Esophagus muscularis mucosa (tissue), 4 donors: Measurements from ENCODE around the gene DTYMK. TPM values are rescaled to one million over a fixed set of nuclear protein-coding genes. Genes with fewer than 3 reads are reported as not detected.

Experiments
- DNase-seq: peaks from one replicate; pipeline ENCODE4 v3.0.0-alpha.2; 2017; ENCODE audit errors: extremely low spot score
- H3K27ac ChIP-seq, 4 donors: fragments of 200-600 bp; sonication (generic); replicated peaks in 1 of 4; 1 replicate in 3 of 4; 2 replicates in 1 of 4; pipeline ENCODE4 v1.5.1; 2016 to 2019; ENCODE audit warnings: mild to moderate bottlenecking in 1 of 4
- H3K27me3 ChIP-seq, 4 donors: fragments of 200-600 bp; sonication (generic); one replicate each; pipeline versions ENCODE4 v1.5.1 to v1.6.0; 2016 to 2019
- H3K36me3 ChIP-seq, 4 donors: fragments of 200-600 bp; sonication (generic); one replicate each; pipeline ENCODE4 v1.5.1; 2016 to 2019
- H3K4me1 ChIP-seq, 4 donors: fragments of 200-600 bp; sonication (generic); one replicate each; pipeline ENCODE4 v1.5.1; 2016 to 2019
- H3K4me3 ChIP-seq, 4 donors: fragments of 200-600 bp; sonication (generic); 1 replicate in 2 of 4; 2 replicates in 2 of 4; pipeline ENCODE4 v1.5.1; 2016 to 2019; ENCODE audit warnings: mild to moderate bottlenecking in 4 of 4, moderate library complexity in 1 of 4
- H3K9me3 ChIP-seq, 4 donors: fragments of 200-600 bp; sonication (generic); 1 replicate in 3 of 4; 2 replicates in 1 of 4; pipeline ENCODE4 v1.5.1; 2016 to 2019
- EP300 ChIP-seq: sonication (generic); formaldehyde crosslinking; IDR thresholded peaks from one replicate; pipeline ENCODE4 v1.6.1; 2017; ENCODE audit warnings: antibody characterized with exemption
- POLR2A ChIP-seq: fragments of 450-650 bp; IDR thresholded peaks from one replicate; pipeline ENCODE4 v1.6.1; 2017; ENCODE audit warnings: antibody characterized with exemption, moderate library complexity, mild to moderate bottlenecking, low read depth
- POLR2AphosphoS5 ChIP-seq, 2 donors: sonication (generic); formaldehyde crosslinking; IDR thresholded peaks; one replicate each; pipeline ENCODE4 v1.6.1; 2017; ENCODE audit warnings: antibody characterized with exemption in 2 of 2
- WGBS: methylation state at CpG from one replicate; pipeline ENCODE4 v1.1.5; 2018; 5-methylcytosine and 5-hydroxymethylcytosine counted together
- intact Hi-C: fragments of 100-400 bp; cut with DNase I; formaldehyde crosslinking; loops from one replicate; pipeline ENCODE4 v1.15.1; 2023
- total RNA-seq, 4 donors: library from RNA; depleted of rRNA; stranded (reverse); fragments of >200 nt; gene quantifications; one replicate each; pipeline versions ENCODE4 v1.1.0 to v1.2.1, GENCODE V29; 2016
- TF ChIP-seq, protein P1 (sequence below), 3 experiments: fragments of 200-600 bp in 2 of 3; fragments of 450-650 bp in 1 of 3; sonication (generic) in 2 of 3; IDR thresholded peaks; one replicate each; pipeline ENCODE4 v1.5.1; 2017 to 2019; ENCODE audit warnings: antibody characterized with exemption in 3 of 3, mild to moderate bottlenecking in 2 of 3, moderate library complexity in 1 of 3

The DTYMK gene
- total RNA-seq, 4 donors from 2014 or later = 6.8 to 14.5 (median 10.6) TPM

DNA sequence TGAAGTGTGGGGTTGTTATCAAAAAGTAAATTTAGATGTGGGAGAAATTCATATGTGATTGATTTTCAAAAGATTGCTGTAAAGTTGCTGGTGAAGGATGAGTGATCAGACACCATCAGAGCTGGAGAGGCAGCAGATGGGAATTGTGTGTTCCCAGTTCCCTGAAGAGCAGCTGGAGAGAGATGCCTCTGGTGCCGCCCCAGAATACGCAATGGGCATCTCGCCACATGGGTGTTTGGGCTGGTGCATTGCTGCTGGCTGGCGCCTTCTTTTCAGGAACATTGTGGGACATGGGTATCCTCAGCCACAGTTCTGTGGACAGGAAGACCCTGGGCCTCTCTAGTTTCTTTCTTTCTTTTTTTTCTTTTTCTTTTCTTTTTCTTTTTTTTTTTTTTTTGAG, 37.2 kb downstream of the DTYMK start:
- 87% methylated on average over 4 of the region's 4 CpGs for WGBS
- no peak overlapping the region for H3K27ac ChIP-seq
- no peak for DNase-seq
- intact Hi-C loops = no loop called here
- no peak overlapping the region for H3K4me3 ChIP-seq
- peak in 1 of 2 donors; percentile 23 for TF ChIP-seq POLR2AphosphoS5 (IDR thresholded peaks at IDR 0.05)
- no peak for TF ChIP-seq POLR2A
- TF ChIP-seq, protein P1, sequence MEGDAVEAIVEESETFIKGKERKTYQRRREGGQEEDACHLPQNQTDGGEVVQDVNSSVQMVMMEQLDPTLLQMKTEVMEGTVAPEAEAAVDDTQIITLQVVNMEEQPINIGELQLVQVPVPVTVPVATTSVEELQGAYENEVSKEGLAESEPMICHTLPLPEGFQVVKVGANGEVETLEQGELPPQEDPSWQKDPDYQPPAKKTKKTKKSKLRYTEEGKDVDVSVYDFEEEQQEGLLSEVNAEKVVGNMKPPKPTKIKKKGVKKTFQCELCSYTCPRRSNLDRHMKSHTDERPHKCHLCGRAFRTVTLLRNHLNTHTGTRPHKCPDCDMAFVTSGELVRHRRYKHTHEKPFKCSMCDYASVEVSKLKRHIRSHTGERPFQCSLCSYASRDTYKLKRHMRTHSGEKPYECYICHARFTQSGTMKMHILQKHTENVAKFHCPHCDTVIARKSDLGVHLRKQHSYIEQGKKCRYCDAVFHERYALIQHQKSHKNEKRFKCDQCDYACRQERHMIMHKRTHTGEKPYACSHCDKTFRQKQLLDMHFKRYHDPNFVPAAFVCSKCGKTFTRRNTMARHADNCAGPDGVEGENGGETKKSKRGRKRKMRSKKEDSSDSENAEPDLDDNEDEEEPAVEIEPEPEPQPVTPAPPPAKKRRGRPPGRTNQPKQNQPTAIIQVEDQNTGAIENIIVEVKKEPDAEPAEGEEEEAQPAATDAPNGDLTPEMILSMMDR (IDR thresholded peaks at IDR 0.05) = no peak
- no peaks in the 10 kb centered on the region for H3K9me3 ChIP-seq
- H3K36me3 ChIP-seq = peaks cover 19 to 44% (median 36%) of the 10 kb centered on the region in 4 donors
- peaks cover 37 to 62% (median 52%) of the 10 kb centered on the region in 4 donors for H3K4me1 ChIP-seq
- H3K27me3 ChIP-seq = no peaks in the 10 kb centered on the region

DNA sequence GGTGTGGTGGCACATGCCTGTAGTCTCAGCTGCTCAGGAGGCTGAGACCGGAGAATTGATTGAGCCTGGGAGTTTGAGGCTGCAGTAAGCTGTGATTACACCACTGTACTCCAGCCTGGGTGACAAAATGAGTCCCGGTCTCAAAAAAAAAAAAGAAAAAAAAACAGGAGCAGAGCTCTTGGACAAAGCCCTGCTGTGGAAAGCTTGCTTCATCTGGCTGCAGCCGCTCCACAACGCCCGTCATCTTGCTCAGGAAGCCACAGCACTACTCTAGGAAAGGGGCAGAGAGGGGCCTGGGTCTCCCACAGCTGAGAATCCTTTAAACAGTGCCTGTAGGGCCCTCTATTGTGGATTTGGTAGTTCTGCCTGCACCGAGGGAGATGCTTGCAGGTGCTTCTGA, 38.2 kb downstream of the DTYMK start:
- peaks cover 37 to 62% (median 53%) of the 10 kb centered on the region in 4 donors for H3K4me1 ChIP-seq
- WGBS = 83% methylated on average over 6 of the region's 6 CpGs
- no peak overlapping the region for H3K4me3 ChIP-seq
- H3K27ac ChIP-seq = no peak overlapping the region
- TF ChIP-seq POLR2A (no peak), POLR2AphosphoS5 (IDR thresholded peaks at IDR 0.05) (no peak), EP300 (no peak)
- TF ChIP-seq, protein P1 (IDR thresholded peaks at IDR 0.05) = no peak
- no peaks in the 10 kb centered on the region for H3K27me3 ChIP-seq
- intact Hi-C loops = no loop called here
- H3K36me3 ChIP-seq = peaks cover 14 to 35% (median 31%) of the 10 kb centered on the region in 4 donors
- no peaks in the 10 kb centered on the region for H3K9me3 ChIP-seq
- no peak for DNase-seq

DNA sequence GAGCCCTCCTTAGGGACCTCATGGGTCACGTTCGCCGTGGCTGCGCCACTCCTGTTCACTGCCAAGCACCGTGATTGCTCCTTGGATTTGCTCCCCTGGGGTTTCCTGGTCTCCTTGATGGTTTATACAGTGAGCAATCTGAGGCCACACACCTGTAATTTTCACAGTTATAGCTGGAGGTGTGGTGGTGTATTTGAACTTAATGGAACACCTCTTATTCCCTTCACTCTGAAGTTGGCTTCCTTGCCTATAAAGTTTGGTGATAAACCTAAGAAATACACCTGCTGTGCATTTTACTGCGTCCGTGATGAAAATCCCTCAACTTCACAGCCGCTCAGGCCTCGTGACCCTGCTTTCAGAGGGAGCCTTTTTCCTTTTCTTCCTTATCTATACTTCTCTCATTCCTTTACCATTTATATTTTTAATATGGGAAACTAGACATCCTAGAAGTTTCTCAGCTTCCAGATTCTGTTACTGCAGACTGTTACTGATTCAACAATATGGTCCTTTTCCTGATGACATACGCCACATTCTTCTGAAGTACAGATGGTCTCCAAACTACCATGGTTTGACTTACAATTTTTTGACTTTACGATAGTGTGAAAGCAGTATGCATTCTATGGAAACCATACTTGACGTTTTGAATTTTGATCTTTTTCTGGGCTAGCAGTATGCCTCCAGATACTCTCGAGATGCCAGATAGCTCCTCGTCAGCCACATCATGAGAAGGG, 40.5 kb downstream of the DTYMK start:
- H3K9me3 ChIP-seq = no peaks in the 10 kb centered on the region
- H3K27ac ChIP-seq = peak overlapping the region in 3 of 4 donors; percentile 19 to 74 (median 61)
- no peak for DNase-seq
- no peak overlapping the region for H3K4me3 ChIP-seq
- peaks cover 47 to 81% (median 65%) of the 10 kb centered on the region in 4 donors for H3K4me1 ChIP-seq
- peaks cover 0 to 11% (median 8%) of the 10 kb centered on the region in 4 donors for H3K36me3 ChIP-seq
- intact Hi-C loops = no loop called here
- 93% methylated on average over 9 of the region's 14 CpGs for WGBS
- no peaks in the 10 kb centered on the region for H3K27me3 ChIP-seq
- TF ChIP-seq, protein P1 (IDR thresholded peaks at IDR 0.05) = no peak
- TF ChIP-seq POLR2A (no peak), EP300 (no peak), POLR2AphosphoS5 (IDR thresholded peaks at IDR 0.05) (no peak)

DNA sequence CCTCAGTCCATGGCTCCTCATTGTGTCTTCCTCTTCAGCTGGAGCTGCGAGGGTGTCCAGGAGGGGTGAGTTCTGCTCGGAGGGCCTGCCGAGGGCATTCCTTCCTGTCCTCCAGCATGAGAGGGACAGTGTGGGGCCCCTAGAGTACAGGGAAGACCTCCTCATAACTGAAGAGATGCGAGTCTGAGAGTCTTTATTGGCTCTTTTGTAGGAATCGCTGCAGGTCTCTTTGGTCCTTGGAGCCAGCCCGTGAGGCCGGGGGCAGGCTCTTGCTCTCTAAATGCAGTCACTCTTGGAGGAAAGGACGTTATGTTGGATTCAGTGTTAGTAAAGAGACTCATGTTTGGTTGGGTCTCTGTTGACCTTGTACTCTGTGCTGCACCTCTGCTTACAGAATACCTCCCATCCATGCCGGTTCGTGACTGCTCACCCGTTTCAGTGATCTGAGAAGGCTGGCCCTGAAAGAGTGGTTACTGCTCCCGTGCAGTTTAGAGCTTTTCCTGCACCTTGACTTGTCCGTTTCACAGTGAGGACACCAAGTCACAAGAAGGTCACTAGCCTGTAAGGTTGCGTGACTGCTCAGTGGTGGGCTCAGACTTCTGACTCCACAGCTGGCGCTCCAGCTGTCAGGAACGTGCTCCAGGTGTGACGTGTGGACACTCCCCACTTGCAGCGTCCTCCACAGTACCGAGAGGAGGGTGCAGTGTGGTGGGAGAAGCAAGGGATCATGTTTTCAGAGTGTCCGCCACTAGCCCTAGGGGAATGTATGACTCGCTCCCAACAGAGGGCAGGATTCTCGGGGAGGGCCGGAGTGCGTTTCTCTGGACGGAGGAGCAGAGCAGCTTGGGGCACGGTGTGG, 41.3 kb downstream of the DTYMK start:
- H3K4me1 ChIP-seq = peaks cover 55 to 84% (median 71%) of the 10 kb centered on the region in 4 donors
- peaks cover 0 to 5% (median 4%) of the 10 kb centered on the region in 4 donors for H3K36me3 ChIP-seq
- WGBS = 87% methylated on average over 11 of the region's 26 CpGs
- no peak overlapping the region for H3K27ac ChIP-seq
- no peak for DNase-seq
- no peaks in the 10 kb centered on the region for H3K9me3 ChIP-seq
- intact Hi-C loops = no loop called here
- no peak overlapping the region for H3K4me3 ChIP-seq
- no peaks in the 10 kb centered on the region for H3K27me3 ChIP-seq
- TF ChIP-seq, protein P1 (IDR thresholded peaks at IDR 0.05) = no peak
- TF ChIP-seq POLR2AphosphoS5 (IDR thresholded peaks at IDR 0.05) (no peak), EP300 (no peak), POLR2A (no peak)
